OCI-LY7 (cell line): ENCODE data around the gene SERPINB10. TPM values are rescaled to one million over a fixed set of nuclear protein-coding genes. Genes with fewer than 3 reads are reported as not detected.

Source experiments
- BruUV-seq: library from RNA; stranded (reverse); fragments of 400-500 nt; replicated peaks from 2 replicates; lab custom pipeline; 2021; lab: Mats Ljungman, UMichigan
- CTCF ChIA-PET: fragments of 300-600 bp; sonication (Branson Sonifier 250); formaldehyde crosslinking; loops from one replicate; lab custom pipeline; 2022; ENCODE audit warnings: antibody characterized with exemption; ENCODE audit not compliant: unreplicated experiment; lab: Charles Lee
- POLR2A ChIA-PET: fragments of 300-600 bp; sonication (Branson Sonifier 250); formaldehyde crosslinking; loops from one replicate; lab custom pipeline; 2022; ENCODE audit warnings: antibody characterized with exemption; lab: Charles Lee
- DNase-seq: peaks from one replicate; pipeline ENCODE4 v3.0.0-alpha.2; 2015; ENCODE audit warnings: low spot score
- H2AFZ ChIP-seq: fragments of 200-600 bp; sonication (generic), shearing (Covaris generic); 2 replicates; pipeline ENCODE4 v1.6.1; 2014; ENCODE audit warnings: mild to moderate bottlenecking, antibody characterized with exemption, low read length, moderate library complexity
- H3K27ac ChIP-seq: fragments of 200-600 bp; sonication (generic); 2 replicates; pipeline ENCODE4 v1.5.1; 2014; ENCODE audit warnings: mixed run types, low read depth, mild to moderate bottlenecking, moderate library complexity, low read length, inconsistent platforms; ENCODE audit not compliant: poor library complexity, severe bottlenecking
- H3K36me3 ChIP-seq: fragments of 200-600 bp; sonication (generic); 2 replicates; pipeline ENCODE4 v1.6.1; 2014; ENCODE audit warnings: mild to moderate bottlenecking, antibody characterized with exemption, low read length, moderate library complexity, mixed read lengths; ENCODE audit not compliant: insufficient read depth
- H3K4me1 ChIP-seq: fragments of 200-600 bp; sonication (generic); 2 replicates; pipeline ENCODE4 v1.5.1; 2014; ENCODE audit warnings: mild to moderate bottlenecking, low read length; ENCODE audit not compliant: insufficient read depth, poor library complexity, severe bottlenecking
- H3K4me2 ChIP-seq: fragments of 200-600 bp; sonication (generic); 2 replicates; pipeline ENCODE4 v1.6.1; 2014; ENCODE audit warnings: mild to moderate bottlenecking, low read length
- H3K4me3 ChIP-seq: fragments of 200-600 bp; sonication (generic); 2 replicates; pipeline ENCODE4 v1.5.1; 2014; ENCODE audit warnings: mild to moderate bottlenecking, low read depth, low read length; ENCODE audit not compliant: poor library complexity, severe bottlenecking
- H3K79me2 ChIP-seq: fragments of 200-600 bp; sonication (generic); 2 replicates; pipeline ENCODE4 v1.6.1; 2016; ENCODE audit warnings: low read depth, mild to moderate bottlenecking, low read length, moderate library complexity, mixed read lengths; ENCODE audit not compliant: insufficient read depth
- H3K9me2 ChIP-seq: fragments of 200-600 bp; sonication (generic); 2 replicates; pipeline ENCODE4 v1.6.1; 2016; ENCODE audit warnings: mild to moderate bottlenecking, low read length, mixed read lengths; ENCODE audit not compliant: insufficient read depth
- H3K9me3 ChIP-seq: fragments of 200-600 bp; sonication (generic); 2 replicates; pipeline ENCODE4 v1.6.1; 2014; ENCODE audit warnings: mild to moderate bottlenecking, mixed run types, low read length, mixed read lengths
- H4K20me1 ChIP-seq: fragments of 200-600 bp; sonication (generic); 2 replicates; pipeline ENCODE4 v1.6.1; 2014; ENCODE audit warnings: mild to moderate bottlenecking, antibody characterized with exemption, low read length, moderate library complexity, mixed read lengths; ENCODE audit not compliant: insufficient read depth
- EZH2phosphoT487 ChIP-seq: fragments of 200-600 bp; sonication (generic); IDR thresholded peaks from 2 replicates; pipeline ENCODE4 v1.6.1; 2018; ENCODE audit warnings: low read depth, borderline replicate concordance, mild to moderate bottlenecking, mixed run types, antibody characterized with exemption, low read length, moderate library complexity, mixed read lengths
- intact Hi-C: fragments of 100-400 bp; cut with micrococcal nuclease; formaldehyde crosslinking; loops from one replicate; pipeline ENCODE4 v1.10.0; 2022; ENCODE audit not compliant: unreplicated experiment
- total RNA-seq, 2 experiments: library from RNA; depleted of rRNA in 1 of 2; stranded (reverse); fragments of >200 nt in 1 of 2; shearing (Covaris generic) in 1 of 2; gene quantifications; 2 replicates each; pipeline ENCODE4 v1.2.3, GENCODE V29; 2014 to 2022
- TF ChIP-seq, protein P1 (sequence below): fragments of 200-600 bp; sonication (generic); conservative IDR thresholded peaks from 2 replicates; pipeline ENCODE4 v1.5.1; 2014; ENCODE audit warnings: mild to moderate bottlenecking, antibody characterized with exemption, low read length, moderate library complexity, mixed read lengths

The SERPINB10 gene
- total RNA-seq, 2 experiments from 2014 or later = not detected

DNA sequence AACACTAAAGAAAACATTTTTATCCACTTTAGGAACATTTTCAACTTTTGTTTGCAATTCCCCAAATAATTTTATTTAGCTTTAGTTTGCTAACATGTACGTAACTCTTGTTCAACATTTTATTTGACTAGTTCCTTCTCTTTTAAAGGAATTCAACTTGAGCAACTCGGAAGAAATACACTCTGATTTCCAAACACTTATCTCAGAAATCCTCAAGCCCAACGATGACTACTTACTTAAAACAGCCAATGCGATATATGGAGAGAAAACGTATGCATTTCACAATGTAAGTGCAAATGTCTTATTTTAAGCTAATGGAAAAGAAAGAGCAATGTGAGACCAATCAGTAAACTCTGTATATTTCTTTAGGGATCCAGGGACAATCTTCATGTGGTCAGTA, 10.1 kb downstream of the SERPINB10 start:
- CTCF ChIA-PET = no interaction called here

GRCh38 chr18:63922049-63922448, 14.3 kb downstream of the SERPINB10 start:
- Histone ChIP-seq H3K36me3 (no peaks in the 10 kb centered on the region), H3K9me3 (no peaks in the 10 kb centered on the region), H3K27ac (no peak overlapping the region), H3K9me2 (no peaks in the 10 kb centered on the region), H2AFZ (no peak overlapping the region), H4K20me1 (no peaks in the 10 kb centered on the region), H3K79me2 (no peaks in the 10 kb centered on the region), H3K4me2 (no peak overlapping the region), H3K4me3 (no peak overlapping the region), H3K4me1 (no peaks in the 10 kb centered on the region)
- ChIA-PET CTCF (no interaction called here), POLR2A (no interaction called here)
- intact Hi-C loops = no loop called here
- DNase-seq = no peak
- TF ChIP-seq EZH2phosphoT487 = no peak
- TF ChIP-seq, protein P1, sequence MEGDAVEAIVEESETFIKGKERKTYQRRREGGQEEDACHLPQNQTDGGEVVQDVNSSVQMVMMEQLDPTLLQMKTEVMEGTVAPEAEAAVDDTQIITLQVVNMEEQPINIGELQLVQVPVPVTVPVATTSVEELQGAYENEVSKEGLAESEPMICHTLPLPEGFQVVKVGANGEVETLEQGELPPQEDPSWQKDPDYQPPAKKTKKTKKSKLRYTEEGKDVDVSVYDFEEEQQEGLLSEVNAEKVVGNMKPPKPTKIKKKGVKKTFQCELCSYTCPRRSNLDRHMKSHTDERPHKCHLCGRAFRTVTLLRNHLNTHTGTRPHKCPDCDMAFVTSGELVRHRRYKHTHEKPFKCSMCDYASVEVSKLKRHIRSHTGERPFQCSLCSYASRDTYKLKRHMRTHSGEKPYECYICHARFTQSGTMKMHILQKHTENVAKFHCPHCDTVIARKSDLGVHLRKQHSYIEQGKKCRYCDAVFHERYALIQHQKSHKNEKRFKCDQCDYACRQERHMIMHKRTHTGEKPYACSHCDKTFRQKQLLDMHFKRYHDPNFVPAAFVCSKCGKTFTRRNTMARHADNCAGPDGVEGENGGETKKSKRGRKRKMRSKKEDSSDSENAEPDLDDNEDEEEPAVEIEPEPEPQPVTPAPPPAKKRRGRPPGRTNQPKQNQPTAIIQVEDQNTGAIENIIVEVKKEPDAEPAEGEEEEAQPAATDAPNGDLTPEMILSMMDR = no peak
- BruUV-seq = no TSS peak

More for the DNA sequence above, 10.1 kb downstream of the SERPINB10 start:
- no peaks in the 10 kb centered on the region for H3K79me2 ChIP-seq
- no peaks in the 10 kb centered on the region for H3K4me1 ChIP-seq
- POLR2A ChIA-PET = interaction anchor here (0.8 kb wide), 1 partner anchor 17 kb away, joined by 3 read pairs; no protein-coding TSS in a partner anchor
- DNase-seq = no peak
- no TSS peak for BruUV-seq
- H3K27ac ChIP-seq = no peak overlapping the region
- H3K9me2 ChIP-seq = no peaks in the 10 kb centered on the region
- TF ChIP-seq EZH2phosphoT487 = no peak
- TF ChIP-seq, protein P1 = no peak
- H4K20me1 ChIP-seq = no peaks in the 10 kb centered on the region
- no peak overlapping the region for H3K4me2 ChIP-seq
- H3K4me3 ChIP-seq = no peak overlapping the region
- H3K36me3 ChIP-seq = no peaks in the 10 kb centered on the region
- no peak overlapping the region for H2AFZ ChIP-seq
- intact Hi-C loops = no loop called here
- no peaks in the 10 kb centered on the region for H3K9me3 ChIP-seq

DNA sequence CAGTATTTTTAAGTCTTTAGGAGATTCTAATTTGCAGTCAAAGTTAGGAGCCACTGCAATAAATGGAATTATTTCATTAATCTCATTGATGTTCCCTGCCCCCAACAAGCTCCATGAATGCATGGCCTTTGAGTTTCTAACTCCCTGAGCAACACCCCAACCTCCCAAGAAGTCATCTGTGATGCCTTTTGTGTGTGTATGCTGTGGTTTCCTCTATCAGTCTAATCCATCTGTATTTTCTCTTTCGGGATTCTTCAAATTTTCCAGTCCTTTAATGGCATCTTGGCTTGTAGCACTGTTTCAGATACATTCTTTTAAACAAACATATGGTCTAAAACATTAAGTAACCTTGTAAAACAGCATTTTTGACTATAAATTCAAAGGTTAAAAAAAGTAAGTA, 16.8 kb downstream of the SERPINB10 start:
- no peak overlapping the region for H3K27ac ChIP-seq
- H3K4me3 ChIP-seq = no peak overlapping the region
- ChIA-PET CTCF (no interaction called here), POLR2A (no interaction called here)
- H3K79me2 ChIP-seq = no peaks in the 10 kb centered on the region
- no peaks in the 10 kb centered on the region for H3K36me3 ChIP-seq
- H2AFZ ChIP-seq = no peak overlapping the region
- H3K4me1 ChIP-seq = no peaks in the 10 kb centered on the region
- no peak overlapping the region for H3K4me2 ChIP-seq
- BruUV-seq = no TSS peak
- H3K9me2 ChIP-seq = no peaks in the 10 kb centered on the region
- no peak for DNase-seq
- TF ChIP-seq, protein P1 = no peak
- TF ChIP-seq EZH2phosphoT487 = no peak
- intact Hi-C loops = no loop called here
- no peaks in the 10 kb centered on the region for H3K9me3 ChIP-seq
- H4K20me1 ChIP-seq = no peaks in the 10 kb centered on the region
